Right ventricle myocardium superior (tissue), 1 donor: ENCODE data around the gene ZMPSTE24. TPM values are rescaled to one million over a fixed set of nuclear protein-coding genes. Genes with fewer than 3 reads are reported as not detected.

Source experiments
- ATAC-seq: fragments of 200-7000 bp; cut with Tn5 transposase; one replicate; pipeline ENCODE4 v1.9.1; 2020; ENCODE audit warnings: mild to moderate bottlenecking; ENCODE audit not compliant: poor library complexity
- DNase-seq: peaks from one replicate; pipeline ENCODE4 v3.0.0-alpha.2; 2020
- intact Hi-C: fragments of 100-400 bp; cut with DNase I; formaldehyde crosslinking; loops from one replicate; pipeline ENCODE4 v1.11.2; 2022
- total RNA-seq: library from RNA; stranded (reverse); fragmentation: NEBNext Ultra II Directional; extraction: Animal tissue kit (Norgen Biotek cat#: 25700); gene quantifications from one replicate; pipeline ENCODE4 v1.2.1, GENCODE V29; 2021
- donor health status: DM: no; HTN: yes; CAD: no; lungs with severe emphysema.

The ZMPSTE24 gene
- total RNA-seq, 1 donor from 2014 or later: 35.4 TPM

DNA sequence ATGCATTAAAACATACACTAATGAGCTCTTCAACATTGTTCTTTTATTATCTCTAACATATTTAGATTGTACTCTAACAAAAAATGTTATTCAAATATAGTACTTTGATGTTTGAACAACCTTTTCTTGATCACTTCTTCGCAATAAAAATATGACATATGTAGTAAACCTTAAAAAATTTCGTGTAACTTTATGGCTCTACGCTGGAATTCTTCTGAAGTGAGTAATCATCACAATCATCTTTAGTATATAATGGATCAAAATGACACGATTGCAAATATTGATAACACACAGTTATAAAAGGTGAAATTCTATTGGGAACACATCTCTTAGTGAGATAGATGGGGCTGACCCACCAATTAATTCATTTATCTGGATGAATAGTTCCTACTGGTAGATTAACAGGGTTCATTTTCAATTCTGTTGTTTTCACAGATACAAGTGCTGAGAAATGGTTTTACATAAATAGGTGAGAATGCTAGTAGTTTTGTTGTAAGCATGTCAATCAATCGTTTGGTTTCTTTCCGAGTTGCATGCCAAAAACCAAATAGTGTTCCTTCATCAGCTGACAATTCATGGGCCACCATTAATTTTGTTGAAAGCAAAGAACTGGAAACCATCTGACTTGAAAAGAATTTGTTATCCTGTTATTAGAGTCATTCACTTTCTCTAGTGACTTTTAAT, 1.5 kb upstream of the ZMPSTE24 start:
- intact Hi-C loops: no loop called here
- no peak for ATAC-seq

DNA sequence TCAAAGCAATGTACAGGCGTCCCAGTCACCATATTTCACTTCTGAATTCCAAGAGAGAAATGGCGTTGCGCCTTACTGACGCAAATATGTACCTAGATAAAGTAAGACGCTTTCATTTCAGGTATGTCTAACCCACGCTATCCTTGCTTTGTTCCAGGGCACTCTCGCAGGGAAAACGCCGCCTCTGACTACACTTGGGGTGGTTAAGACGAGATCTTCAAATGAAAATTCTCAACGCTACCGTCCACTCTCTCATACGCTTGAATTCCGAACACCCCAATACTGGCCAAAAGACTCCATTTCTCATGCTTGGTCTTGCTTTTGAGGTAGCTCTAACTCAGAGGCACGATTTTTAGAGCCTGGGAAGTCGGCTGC, 736 bp upstream of the ZMPSTE24 start:
- ATAC-seq: peak; percentile 27
- DNase-seq: no peak

More for the DNA sequence above, 1.5 kb upstream of the ZMPSTE24 start:
- no peak for DNase-seq

DNA sequence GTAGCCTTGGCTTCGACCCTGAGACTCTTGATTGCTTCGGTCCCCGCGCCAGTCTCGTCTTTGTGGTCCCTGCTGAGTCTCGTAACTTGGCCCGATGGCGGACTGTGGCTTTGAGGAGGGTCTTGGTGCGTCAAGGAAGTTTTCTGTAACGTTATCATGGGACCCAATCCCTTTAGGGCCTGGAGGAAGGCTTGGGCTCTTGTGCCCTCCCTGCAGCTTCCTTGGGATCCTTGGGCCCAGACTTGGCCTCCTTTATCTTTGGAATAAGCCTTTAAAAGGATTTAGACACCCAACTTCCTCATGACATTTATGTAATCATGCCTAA, 371 bp downstream of the ZMPSTE24 start:
- ATAC-seq (no peak), DNase-seq (no peak)
- intact Hi-C loops: no loop called here

More for the DNA sequence above, 736 bp upstream of the ZMPSTE24 start:
- intact Hi-C loops: no loop called here

- intact Hi-C loops: no loop called here
Observed at GRCh38 chr1:40264354-40264781, 6.3 kb downstream of the ZMPSTE24 start.

DNA sequence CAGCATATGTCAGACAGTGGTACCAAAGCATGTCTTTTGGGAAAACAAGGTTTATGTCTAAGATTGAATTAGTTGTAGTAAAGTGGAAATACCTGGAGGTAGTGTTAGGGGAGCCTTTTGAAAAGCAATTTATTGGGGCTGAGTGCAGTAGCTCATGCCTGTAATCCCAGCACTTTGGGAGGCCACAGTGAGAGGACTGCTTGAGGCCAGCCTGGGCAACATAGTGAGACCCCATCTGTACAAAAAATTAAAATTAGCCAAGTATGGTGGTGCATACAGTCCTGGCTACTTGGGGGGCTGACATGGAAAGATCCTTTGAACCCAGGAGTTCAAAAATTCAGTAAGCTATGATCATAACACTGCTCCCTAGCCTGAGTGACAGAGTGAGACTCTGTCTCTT, 7.3 kb downstream of the ZMPSTE24 start:
- DNase-seq (no peak), ATAC-seq (no peak)

More at GRCh38 chr1:40264354-40264781, 6.3 kb downstream of the ZMPSTE24 start:
- DNase-seq: no peak
- ATAC-seq: no peak

DNA sequence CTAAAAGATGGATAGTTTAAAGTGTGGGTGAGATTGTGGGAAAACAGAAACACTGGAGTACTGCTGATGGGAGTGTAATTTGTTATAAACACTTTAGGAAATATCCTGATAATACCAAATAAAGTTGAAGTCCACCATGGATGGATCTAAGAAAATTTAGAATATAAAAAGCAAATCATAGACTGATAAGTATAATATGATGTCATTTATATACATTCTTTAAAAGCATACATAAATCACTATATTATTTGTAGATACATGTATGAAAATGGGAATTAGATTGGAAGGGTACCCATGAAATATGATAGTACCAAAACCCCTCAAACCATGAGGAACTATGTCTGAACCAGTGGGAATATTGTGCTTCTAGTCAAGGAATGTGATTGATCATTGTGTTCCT, 7.9 kb downstream of the ZMPSTE24 start:
- ATAC-seq: no peak
- intact Hi-C loops: no loop called here

More for the DNA sequence above, 7.3 kb downstream of the ZMPSTE24 start:
- intact Hi-C loops: no loop called here

DNA sequence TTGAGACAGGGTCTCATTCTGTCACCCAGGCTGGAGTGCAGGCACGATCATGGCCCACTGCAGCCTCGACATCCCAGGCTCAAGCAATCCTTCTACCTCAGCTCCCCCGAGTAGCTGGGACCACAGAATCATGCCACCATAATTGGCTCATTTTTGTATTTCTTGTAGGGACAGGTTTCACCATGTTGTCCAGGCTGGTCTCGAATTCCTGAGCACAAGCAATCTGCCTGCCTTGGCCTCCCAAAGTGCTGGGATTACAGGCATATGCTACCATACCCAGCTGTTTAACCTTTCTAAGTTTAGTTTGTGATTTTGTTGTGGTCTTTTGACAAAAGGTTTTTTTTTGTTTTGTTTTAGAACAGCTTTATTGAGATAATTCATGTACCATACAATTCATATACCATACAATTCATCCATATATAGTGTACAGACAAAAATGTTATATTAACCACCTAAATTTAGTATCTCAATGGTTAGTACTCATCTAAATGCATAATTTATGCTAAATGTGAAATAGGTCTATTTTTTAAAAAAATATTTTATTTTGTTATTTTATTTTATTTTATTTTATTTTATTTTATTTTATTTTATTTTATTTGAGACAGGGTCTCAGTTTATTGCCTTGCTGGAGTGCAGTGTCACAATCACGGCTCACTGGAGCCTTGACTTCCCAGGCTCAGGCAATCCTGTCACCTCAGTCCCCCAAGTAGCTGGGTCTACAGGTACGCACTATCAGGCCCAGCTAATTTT, 8.9 kb downstream of the ZMPSTE24 start:
- ATAC-seq (no peak), DNase-seq (no peak)
- intact Hi-C loops: no loop called here

More for the DNA sequence above, 7.9 kb downstream of the ZMPSTE24 start:
- no peak for DNase-seq

GRCh38 chr1:40267767-40268187, 9.7 kb downstream of the ZMPSTE24 start:
- peak; percentile 92 for ATAC-seq
- DNase-seq: no peak
- intact Hi-C loops: no loop called here

GRCh38 chr1:40268211-40268610, 10.2 kb downstream of the ZMPSTE24 start:
- DNase-seq (no peak), ATAC-seq (no peak)
- intact Hi-C loops: no loop called here

DNA sequence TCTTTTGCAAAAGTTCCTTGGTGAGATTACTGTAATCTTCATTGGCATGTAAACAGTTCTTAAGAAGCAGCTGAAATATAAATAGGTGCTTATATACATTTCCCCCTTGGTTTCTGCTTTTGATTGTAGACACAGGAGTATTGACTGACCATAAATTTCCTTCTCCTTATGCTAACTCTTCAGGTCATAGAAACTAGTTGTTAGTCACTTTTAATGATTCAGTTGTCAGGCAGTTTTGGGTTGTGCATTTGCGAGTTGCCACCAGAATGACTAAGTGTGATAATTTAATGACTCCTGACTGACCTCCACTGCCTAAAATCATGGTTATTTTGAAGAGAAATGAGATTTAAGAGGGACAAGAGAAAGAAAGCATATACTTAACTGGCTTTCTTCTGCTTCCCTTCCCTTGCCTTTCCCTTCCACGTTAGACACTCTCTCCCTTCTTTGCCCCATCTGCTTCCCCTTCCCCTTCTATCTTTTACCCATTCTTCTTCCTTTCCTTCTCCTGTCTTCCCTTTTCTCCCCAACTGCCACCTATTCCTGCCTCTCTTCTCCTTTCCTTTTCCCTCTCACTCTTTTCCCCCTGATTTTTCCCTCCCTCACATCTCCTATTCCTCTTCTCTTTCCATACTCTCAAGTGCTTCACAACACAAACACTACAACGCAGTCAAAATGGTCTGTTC, 12.3 kb downstream of the ZMPSTE24 start:
- DNase-seq (no peak), ATAC-seq (no peak)
- intact Hi-C loops: no loop called here

GRCh38 chr1:40272653-40273213, 14.7 kb downstream of the ZMPSTE24 start:
- DNase-seq (no peak), ATAC-seq (no peak)
- intact Hi-C loops: no loop called here

GRCh38 chr1:40273547-40274166, 15.6 kb downstream of the ZMPSTE24 start:
- no peak for DNase-seq
- ATAC-seq: no peak
- intact Hi-C loops: no loop called here

- DNase-seq (no peak), ATAC-seq (no peak)
- intact Hi-C loops: no loop called here
Observed at GRCh38 chr1:40274331-40274730, 16.3 kb downstream of the ZMPSTE24 start.

GRCh38 chr1:40276122-40276521, 18.1 kb downstream of the ZMPSTE24 start:
- ATAC-seq: peak; percentile 46
- no peak for DNase-seq
- intact Hi-C loops: no loop called here

DNA sequence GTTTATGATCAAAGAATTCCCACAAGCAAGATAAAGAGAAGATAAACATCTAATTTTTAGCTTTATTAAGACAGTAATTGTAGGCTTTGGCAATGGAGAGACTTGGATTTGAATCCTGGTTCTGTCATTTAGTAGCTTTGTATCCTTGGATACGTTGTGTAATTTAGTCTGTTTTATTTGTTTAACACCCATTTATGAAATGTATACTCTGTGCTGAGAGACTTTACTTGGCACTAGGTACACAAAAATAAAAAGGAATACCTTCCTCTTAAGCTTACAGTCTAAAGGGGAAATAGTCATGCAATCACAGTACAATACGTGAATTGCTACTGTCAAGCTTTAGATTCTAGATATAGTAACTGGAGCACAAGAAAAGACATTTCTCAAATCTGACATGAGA, 23.8 kb downstream of the ZMPSTE24 start:
- intact Hi-C loops: no loop called here
- DNase-seq (no peak), ATAC-seq (no peak)

DNA sequence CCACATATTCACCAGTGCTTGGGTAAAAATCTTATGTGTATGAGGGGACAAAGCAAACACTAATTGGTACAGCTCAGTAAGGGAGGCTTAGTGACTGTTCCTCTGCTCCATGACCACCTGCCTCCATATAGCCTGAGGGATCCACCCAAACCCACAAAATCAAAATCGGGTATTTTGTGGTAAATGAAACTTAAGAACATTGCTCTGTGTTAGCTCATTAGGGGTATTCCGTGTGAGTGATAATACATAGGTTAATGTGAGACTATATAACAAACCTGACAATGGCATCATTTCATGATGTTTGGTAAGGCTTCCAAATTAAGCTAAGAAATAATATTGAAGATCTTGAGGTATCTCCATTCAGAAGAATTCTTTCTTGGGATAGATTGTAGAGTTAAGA, 33.3 kb downstream of the ZMPSTE24 start:
- ATAC-seq (no peak), DNase-seq (no peak)
- intact Hi-C loops: no loop called here

DNA sequence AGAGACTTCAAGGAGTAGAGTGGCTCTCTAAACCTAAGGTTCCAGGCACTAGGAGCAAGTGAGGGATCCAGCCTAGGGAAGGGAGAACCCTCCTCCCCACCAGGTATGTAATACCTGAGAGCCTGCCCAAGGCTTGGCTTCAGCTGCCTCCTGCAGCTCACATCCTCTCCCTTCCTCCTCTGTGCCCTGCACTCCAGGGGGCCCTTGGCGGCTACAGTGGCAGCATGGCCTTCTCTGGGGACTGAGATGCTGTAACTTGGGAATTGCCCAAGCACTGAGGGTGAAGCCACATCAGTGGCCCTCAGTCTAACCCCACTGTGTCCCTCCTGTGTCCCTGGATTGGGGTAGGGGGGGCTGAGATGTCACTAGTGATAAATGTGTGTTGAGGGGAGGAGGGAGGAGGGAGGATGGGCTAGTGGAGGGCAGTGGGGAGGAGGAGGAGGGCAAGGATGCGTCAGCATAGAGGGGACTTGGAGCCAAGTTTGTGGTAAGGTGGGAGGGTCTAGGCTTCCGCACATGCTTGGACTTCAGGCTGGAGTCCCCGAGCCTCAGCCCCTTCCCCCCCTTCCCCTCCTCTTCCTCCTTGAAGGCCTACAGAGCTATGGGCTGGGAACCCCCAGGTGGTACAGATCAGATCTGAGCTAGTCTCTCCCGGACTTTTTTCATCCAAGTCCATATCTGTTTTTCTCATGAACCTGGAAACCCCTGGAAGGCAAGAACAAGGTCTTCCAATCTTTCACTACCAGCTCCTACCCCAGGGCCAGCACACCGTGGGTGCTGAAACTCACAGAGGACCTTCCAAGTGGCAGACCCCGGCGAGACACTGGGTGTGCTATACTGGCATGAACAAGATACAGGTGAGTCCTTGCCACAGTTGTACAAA, 41.6 kb downstream of the ZMPSTE24 start:
- DNase-seq (no peak), ATAC-seq (no peak)
- intact Hi-C loops: no loop called here

DNA sequence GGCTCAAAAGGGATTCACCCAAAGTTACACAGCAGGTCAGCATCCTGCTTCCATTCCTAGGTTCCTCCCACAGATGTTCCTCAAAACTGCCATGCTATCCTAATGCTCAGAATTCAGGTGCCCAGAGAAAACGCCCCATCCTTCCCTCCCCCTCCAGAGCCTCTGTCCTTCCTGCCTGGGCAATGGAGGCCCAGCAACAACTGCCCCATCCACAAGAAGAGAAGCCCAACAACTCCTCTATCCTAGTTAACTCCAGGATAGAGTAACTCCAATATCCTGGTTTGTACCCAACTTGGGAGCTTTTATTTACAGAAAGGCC, 42.2 kb downstream of the ZMPSTE24 start:
- ATAC-seq: no peak
- intact Hi-C loops: no loop called here
- no peak for DNase-seq
